Measurements from ENCODE around the gene CNIH3.
A peak's percentile ranks its signal among the peaks of the same experiment; 100 is the strongest.
"Not testable (repeated sequence)": the region's sequence is repeated elsewhere in the genome, so short reads cannot be mapped to it uniquely, and the experiment has no call there.

Gene CNIH3

GRCh38 chr1:224643653-224644052 is 27.5 kb downstream of the CNIH3 start:
- no peak for DNase-seq (ENCODE audit: low read depth)

- peak; percentile 53 for DNase-seq (ENCODE audit: low read depth)
Observed at GRCh38 chr1:224644553-224645154, 28.5 kb downstream of the CNIH3 start.

DNA sequence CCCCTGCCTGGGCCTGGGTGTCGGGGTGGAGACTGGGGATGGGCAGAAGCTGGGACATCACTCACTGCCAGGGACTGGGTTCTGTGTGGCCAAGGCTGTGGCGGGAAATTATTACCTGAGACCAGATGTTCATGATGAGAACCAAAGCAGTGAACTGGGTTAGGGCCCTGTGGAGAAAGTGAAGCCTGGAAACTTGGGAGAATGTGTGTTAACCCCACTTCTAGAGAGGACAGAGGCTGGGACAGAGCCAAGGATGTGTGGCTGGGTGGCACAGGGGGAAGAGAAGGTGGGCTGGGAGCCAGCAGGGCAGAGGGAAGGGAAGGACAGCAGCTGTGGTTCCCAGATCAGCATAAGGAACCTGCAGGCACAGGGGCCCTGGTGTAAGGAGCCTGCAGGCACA is 31.3 kb downstream of the CNIH3 start:
- DNase-seq (ENCODE audit: low read depth), result no peak

DNA sequence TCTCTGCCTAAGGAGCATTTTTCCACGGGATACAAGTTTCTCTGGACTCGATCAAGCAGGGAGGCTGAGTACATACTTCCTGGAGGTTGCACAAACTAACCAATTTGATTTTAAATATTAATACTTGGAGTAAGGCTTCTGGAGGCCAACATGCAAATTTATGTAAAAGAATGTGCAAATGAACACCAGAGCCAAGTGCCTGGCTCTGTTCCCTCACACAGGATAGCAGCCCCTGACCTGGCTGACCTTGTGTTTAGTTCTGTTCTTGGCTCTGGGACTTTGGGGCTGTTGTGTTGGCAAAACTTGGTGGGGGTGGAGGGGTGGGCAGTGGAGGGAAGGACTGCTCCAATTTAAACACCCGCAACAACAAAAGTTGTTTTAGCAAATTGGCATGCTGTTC is 34.2 kb downstream of the CNIH3 start:
- DNase-seq (ENCODE audit: low read depth), result no peak

DNA sequence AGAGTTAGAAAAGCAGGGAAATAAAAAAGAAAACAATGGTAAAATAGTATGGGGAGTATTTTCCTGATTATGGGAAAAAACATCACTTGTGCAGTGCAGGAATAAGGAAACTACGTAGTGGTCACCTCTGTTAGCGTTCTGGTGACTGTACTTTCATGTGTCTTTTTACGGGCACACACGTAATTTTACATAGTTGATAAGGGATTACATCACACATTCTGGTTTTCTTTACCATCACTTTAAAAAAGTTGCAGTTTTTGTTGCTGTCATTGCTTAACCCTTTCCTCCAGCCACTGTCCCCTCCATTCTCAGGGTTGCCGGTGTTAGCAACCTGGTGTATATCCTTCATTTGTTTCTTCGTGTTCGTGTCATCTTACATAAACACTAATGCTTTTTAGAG is 35.1 kb downstream of the CNIH3 start:
- DNase-seq (ENCODE audit: low read depth), result no peak

GRCh38 chr1:224656392-224656791 is 40.3 kb downstream of the CNIH3 start:
- DNase-seq (ENCODE audit: low read depth), result no peak

DNA sequence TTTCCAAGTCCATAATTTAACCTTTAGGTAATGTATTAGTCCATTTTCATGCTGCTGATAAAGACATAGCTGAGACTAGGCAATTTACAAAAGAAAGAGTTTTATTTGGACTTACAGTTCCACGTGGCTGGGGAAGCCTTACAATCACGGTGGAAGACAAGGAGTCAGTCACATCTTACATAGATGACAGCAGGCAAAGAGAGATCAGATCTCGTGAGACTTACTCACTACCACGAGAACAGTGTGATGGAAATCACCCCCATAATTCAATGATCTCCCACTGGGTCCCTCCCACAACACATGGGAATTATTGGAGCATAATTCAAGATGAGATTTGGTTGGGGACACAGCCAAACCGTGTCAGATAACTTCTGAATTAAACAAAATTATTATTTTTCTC is 44.0 kb downstream of the CNIH3 start:
- no peak for DNase-seq (ENCODE audit: low read depth)

DNA sequence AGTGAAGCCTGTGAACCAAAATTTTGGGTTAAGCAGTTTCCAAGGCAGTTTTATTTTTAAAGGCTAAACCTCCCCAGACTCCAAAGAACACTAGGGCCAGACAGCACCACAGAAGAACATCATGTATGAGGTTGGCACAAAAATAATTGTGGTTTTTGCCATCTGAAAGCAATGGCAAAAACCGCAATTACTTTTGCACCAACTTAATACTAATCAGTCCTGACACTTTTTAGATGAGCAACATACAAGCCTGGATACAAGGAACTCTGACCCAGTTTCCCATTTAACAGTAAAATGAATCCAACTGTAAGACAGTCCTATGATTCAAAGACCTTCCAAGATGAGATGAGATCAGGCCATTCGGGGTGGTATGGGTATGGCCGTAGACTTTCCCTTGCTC is 46.8 kb downstream of the CNIH3 start:
- DNase-seq (ENCODE audit: low read depth), result no peak

GRCh38 chr1:224665016-224665415 is 48.9 kb downstream of the CNIH3 start:
- no peak for DNase-seq (ENCODE audit: low read depth)

DNA sequence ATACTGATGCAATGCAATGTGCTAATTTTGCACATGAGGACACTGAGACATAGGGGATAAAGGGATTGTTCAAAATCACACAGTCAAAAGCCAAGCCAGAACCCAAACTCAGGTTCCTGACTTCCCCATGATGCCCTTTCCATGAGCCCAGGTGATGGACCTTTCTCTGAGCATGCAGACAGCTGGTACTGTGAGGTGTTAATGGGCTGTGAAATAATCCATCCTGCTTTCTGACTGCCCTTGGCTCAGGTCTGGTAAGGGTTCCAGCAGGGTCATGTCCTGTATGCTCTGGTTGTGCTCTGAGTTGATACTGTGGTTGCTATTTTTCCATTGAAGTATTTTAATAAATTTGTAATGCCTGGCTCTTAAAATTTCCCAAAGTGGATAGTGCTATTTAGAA is 50.0 kb downstream of the CNIH3 start:
- DNase-seq (ENCODE audit: low read depth), result no peak

DNA sequence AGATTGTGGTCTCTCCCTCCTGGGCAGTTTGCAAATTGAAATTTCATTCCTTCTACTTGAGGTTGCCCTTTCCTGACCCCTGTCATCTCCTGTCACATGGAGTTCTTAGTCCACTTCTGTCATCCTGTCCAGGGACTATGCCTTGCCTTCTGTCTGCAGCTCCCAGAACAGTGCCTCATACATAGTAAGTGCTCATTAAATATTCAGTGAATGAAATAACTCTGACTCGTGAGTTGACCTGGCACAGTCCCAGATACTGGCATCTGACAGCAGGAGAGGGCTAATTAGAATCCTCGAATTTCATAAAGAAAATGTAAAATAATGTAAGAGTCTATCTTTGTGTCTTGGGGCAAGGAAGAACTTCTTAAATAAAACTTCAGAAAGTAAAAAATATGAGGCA is 50.8 kb downstream of the CNIH3 start:
- DNase-seq (ENCODE audit: low read depth), result no peak

- DNase-seq (ENCODE audit: low read depth), result no peak
Observed at GRCh38 chr1:224668984-224669383, 52.9 kb downstream of the CNIH3 start.

DNA sequence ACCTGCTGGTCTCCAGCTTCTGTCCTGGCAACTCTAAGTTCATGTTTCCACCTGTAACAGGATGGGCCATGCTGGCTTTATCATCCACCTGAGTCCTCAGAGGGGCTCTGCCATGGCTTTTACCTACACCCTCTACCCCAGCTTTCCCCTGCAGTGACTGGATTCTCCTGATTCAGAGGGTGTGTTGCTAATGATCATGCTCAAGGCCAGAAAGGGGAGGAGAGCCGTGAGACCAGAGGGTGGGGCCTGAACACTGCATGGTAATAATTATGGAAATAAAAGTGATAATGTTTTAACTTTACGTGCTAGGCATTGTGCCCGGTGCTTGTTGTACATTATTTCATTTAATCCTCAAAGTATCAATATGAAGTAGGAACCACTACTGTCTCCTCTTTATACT is 53.3 kb downstream of the CNIH3 start:
- DNase-seq (ENCODE audit: low read depth), result no peak

DNA sequence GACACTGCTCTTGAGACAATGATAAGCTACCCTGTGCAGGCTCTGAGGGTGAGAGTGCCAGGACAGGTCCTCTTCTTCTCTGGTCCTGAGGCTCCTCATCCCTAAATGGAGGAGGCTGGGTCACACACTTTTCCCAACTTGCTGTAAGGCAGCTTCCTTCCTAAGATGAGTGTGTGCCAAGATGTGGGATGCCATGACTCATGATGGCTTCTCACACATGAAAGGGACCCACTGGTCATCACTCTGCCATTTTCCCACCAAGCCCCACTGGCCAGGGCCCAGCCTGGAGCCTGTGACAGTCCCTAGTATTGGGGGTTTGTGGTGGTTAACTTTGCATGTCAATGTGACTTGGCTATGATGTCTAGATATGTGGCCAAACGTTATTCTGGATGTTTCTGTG is 54.4 kb downstream of the CNIH3 start:
- no peak for DNase-seq (ENCODE audit: low read depth)

DNA sequence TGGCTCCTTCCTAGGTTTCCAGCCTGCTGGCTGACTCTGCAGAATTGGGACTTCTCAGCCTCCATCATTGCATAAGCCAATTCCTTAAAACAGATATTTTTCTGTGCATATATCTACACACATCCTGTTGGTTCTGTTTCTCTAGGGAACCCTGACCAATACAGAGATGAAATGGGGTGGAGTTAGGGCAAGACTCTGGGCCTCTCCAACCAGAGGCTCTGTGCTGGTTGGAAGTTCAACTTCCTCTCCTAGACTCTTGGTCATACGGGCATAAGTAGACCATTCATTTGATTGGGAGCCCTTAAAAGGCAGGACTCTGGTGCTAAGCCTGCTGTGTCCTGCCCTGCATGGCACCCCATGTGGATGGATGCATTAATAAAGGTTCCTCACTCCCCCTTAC is 55.0 kb downstream of the CNIH3 start:
- no peak for DNase-seq (ENCODE audit: low read depth)

DNA sequence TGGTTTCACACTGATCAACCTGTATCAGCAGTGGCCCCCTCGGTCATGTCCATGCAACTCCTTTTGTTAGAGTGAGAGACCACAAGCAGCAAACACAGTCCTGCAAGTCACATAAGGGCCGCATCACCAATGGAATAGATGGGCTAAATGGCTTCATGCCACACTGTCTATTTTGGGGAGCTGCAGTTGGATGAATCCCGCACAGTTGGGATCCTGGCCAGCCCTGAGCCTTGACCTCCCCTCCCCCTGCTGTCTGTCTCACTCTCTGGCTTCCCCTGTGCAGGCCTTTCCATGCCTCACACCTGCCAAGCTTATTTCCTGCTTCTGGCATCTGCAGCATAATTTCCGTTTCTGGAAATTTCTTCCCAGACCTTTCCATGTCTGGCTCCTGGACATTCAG is 57.0 kb downstream of the CNIH3 start:
- no peak for DNase-seq (ENCODE audit: low read depth)

GRCh38 chr1:224675590-224675989 is 59.5 kb downstream of the CNIH3 start:
- no peak for DNase-seq (ENCODE audit: low read depth)

GRCh38 chr1:224676551-224676950 is 60.4 kb downstream of the CNIH3 start:
- no peak for DNase-seq (ENCODE audit: low read depth)

DNA sequence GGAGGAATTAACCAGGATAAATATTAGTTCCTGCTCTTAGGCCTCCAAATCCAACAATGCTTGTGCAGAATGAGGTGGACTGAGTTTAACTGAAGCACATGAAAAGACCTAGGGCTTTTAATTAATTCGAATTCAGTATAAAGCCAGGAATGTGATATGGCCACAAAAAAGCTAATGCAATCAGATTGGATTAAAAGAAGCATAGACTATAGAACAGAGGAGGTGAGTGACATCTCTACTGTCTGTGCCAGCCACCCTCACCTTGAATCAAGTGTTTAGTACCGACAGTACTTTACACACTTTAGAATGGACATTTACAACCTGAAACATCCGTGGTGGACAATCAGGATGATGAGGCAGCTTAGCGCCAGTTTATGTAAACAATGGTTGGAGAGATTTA is 62.1 kb downstream of the CNIH3 start:
- DNase-seq (ENCODE audit: low read depth), result no peak

- DNase-seq (ENCODE audit: low read depth), result no peak
Observed at GRCh38 chr1:224679606-224680005, 63.5 kb downstream of the CNIH3 start.

- DNase-seq (ENCODE audit: low read depth), result no peak
Observed at GRCh38 chr1:224681816-224682215, 65.7 kb downstream of the CNIH3 start.

- DNase-seq (ENCODE audit: low read depth), result no peak
Observed at GRCh38 chr1:224683936-224684335, 67.8 kb downstream of the CNIH3 start.

- DNase-seq (ENCODE audit: low read depth), result no peak
Observed at GRCh38 chr1:224684979-224685425, 68.9 kb downstream of the CNIH3 start.

- not testable (repeated sequence) for DNase-seq (ENCODE audit: low read depth)
Observed at GRCh38 chr1:224686140-224686539, 70.0 kb downstream of the CNIH3 start.

- no peak for DNase-seq (ENCODE audit: low read depth)
Observed at GRCh38 chr1:224687465-224687864, 71.3 kb downstream of the CNIH3 start.

All from iris pigment epithelial cell (primary cell).